ENCODE measurements around the gene CCDC73.
"Not testable (repeated sequence)": the region's sequence is repeated elsewhere in the genome, so short reads cannot be mapped to it uniquely, and the experiment has no call there.

Gene CCDC73

GRCh38 chr11:32821917-32822560 lies 27.6 kb upstream of the CCDC73 start:
- no peak overlapping the region for H3K27ac Mint-ChIP-seq

GRCh38 chr11:32821517-32821916 lies 27.1 kb upstream of the CCDC73 start:
- ATAC-seq (peak; percentile 68), DNase-seq (ENCODE audit: low spot score in 2 of 2) (no peak)
- no peak overlapping the region for H3K27ac Mint-ChIP-seq
- H3K4me1 Mint-ChIP-seq, result peaks cover 8% of the 10 kb centered on the region
- no peaks in the 10 kb centered on the region for H3K36me3 Mint-ChIP-seq
- H3K9me3 Mint-ChIP-seq, result no peaks in the 10 kb centered on the region
- H3K4me3 Mint-ChIP-seq, result no peak overlapping the region

More at GRCh38 chr11:32821917-32822560, 27.6 kb upstream of the CCDC73 start:
- Mint-ChIP-seq H3K4me3 (no peak overlapping the region), H3K36me3 (no peaks in the 10 kb centered on the region), H3K4me1 (peaks cover 8% of the 10 kb centered on the region), H3K9me3 (no peaks in the 10 kb centered on the region)
- DNase-seq (ENCODE audit: low spot score in 2 of 2) (no peak), ATAC-seq (no peak)

- Mint-ChIP-seq H3K4me1 (peaks cover 8% of the 10 kb centered on the region), H3K27ac (no peak overlapping the region), H3K4me3 (no peak overlapping the region), H3K9me3 (no peaks in the 10 kb centered on the region), H3K36me3 (no peaks in the 10 kb centered on the region)
- ATAC-seq (no peak), DNase-seq (ENCODE audit: low spot score in 2 of 2) (no peak)
Observed at GRCh38 chr11:32820497-32820896, 26.0 kb upstream of the CCDC73 start.

- ATAC-seq, result no peak
- peaks cover 8% of the 10 kb centered on the region for H3K4me1 Mint-ChIP-seq
- H3K4me3 Mint-ChIP-seq, result no peak overlapping the region
Observed at GRCh38 chr11:32819187-32819586, 24.7 kb upstream of the CCDC73 start.

GRCh38 chr11:32817852-32818183 lies 23.4 kb upstream of the CCDC73 start:
- Mint-ChIP-seq H3K36me3 (no peaks in the 10 kb centered on the region), H3K27ac (no peak overlapping the region), H3K9me3 (no peaks in the 10 kb centered on the region), H3K4me1 (peaks cover 8% of the 10 kb centered on the region), H3K4me3 (no peak overlapping the region)
- no peak for ATAC-seq
- DNase-seq (ENCODE audit: low spot score in 2 of 2), result no peak

More at GRCh38 chr11:32819187-32819586, 24.7 kb upstream of the CCDC73 start:
- Mint-ChIP-seq H3K36me3 (no peaks in the 10 kb centered on the region), H3K27ac (no peak overlapping the region), H3K9me3 (no peaks in the 10 kb centered on the region)
- DNase-seq (ENCODE audit: low spot score in 2 of 2), result no peak

GRCh38 chr11:32817181-32817851 lies 22.9 kb upstream of the CCDC73 start:
- peaks cover 8% of the 10 kb centered on the region for H3K4me1 Mint-ChIP-seq
- ATAC-seq (peak; percentile 86), DNase-seq (ENCODE audit: low spot score in 2 of 2) (no peak)
- no peaks in the 10 kb centered on the region for H3K36me3 Mint-ChIP-seq
- H3K4me3 Mint-ChIP-seq, result no peak overlapping the region
- no peak overlapping the region for H3K27ac Mint-ChIP-seq
- H3K9me3 Mint-ChIP-seq, result no peaks in the 10 kb centered on the region

GRCh38 chr11:32809313-32809712 lies 14.9 kb upstream of the CCDC73 start:
- H3K4me1 Mint-ChIP-seq, result no peaks in the 10 kb centered on the region
- no peaks in the 10 kb centered on the region for H3K9me3 Mint-ChIP-seq
- H3K4me3 Mint-ChIP-seq, result no peak overlapping the region
- DNase-seq (ENCODE audit: low spot score in 2 of 2) (peak; percentile 25 to 63), ATAC-seq (peak; percentile 85)
- no peaks in the 10 kb centered on the region for H3K36me3 Mint-ChIP-seq
- H3K27ac Mint-ChIP-seq, result no peak overlapping the region

- H3K4me3 Mint-ChIP-seq, result no peak overlapping the region
- peak; percentile 35 for ATAC-seq
- H3K36me3 Mint-ChIP-seq, result no peaks in the 10 kb centered on the region
- no peak overlapping the region for H3K27ac Mint-ChIP-seq
- no peak for DNase-seq (ENCODE audit: low spot score in 2 of 2)
- H3K9me3 Mint-ChIP-seq, result no peaks in the 10 kb centered on the region
- H3K4me1 Mint-ChIP-seq, result no peaks in the 10 kb centered on the region
Observed at GRCh38 chr11:32796425-32796824, 2.0 kb upstream of the CCDC73 start.

- Mint-ChIP-seq H3K27ac (no peak overlapping the region), H3K4me3 (no peak overlapping the region), H3K9me3 (no peaks in the 10 kb centered on the region), H3K4me1 (no peaks in the 10 kb centered on the region), H3K36me3 (no peaks in the 10 kb centered on the region)
- ATAC-seq, result peak; percentile 77
- peak; percentile 43 to 77 for DNase-seq (ENCODE audit: low spot score in 2 of 2)
Observed at GRCh38 chr11:32792948-32793475, 1.4 kb downstream of the CCDC73 start.

GRCh38 chr11:32792111-32792947 lies 2.1 kb downstream of the CCDC73 start:
- ATAC-seq, result peak; percentile 55
- H3K27ac Mint-ChIP-seq, result no peak overlapping the region
- no peaks in the 10 kb centered on the region for H3K4me1 Mint-ChIP-seq
- no peaks in the 10 kb centered on the region for H3K36me3 Mint-ChIP-seq
- no peak for DNase-seq (ENCODE audit: low spot score in 2 of 2)
- no peak overlapping the region for H3K4me3 Mint-ChIP-seq
- no peaks in the 10 kb centered on the region for H3K9me3 Mint-ChIP-seq

- H3K4me3 Mint-ChIP-seq, result no peak overlapping the region
- H3K4me1 Mint-ChIP-seq, result no peaks in the 10 kb centered on the region
- DNase-seq (ENCODE audit: low spot score in 2 of 2), result no peak
- H3K27ac Mint-ChIP-seq, result no peak overlapping the region
- H3K36me3 Mint-ChIP-seq, result no peaks in the 10 kb centered on the region
- ATAC-seq, result no peak
- H3K9me3 Mint-ChIP-seq, result no peaks in the 10 kb centered on the region
Observed at GRCh38 chr11:32790916-32791315, 3.5 kb downstream of the CCDC73 start.

- Mint-ChIP-seq H3K36me3 (no peaks in the 10 kb centered on the region), H3K9me3 (no peaks in the 10 kb centered on the region), H3K4me3 (no peak overlapping the region), H3K27ac (no peak overlapping the region), H3K4me1 (no peaks in the 10 kb centered on the region)
- ATAC-seq (no peak), DNase-seq (ENCODE audit: low spot score in 2 of 2) (no peak)
Observed at GRCh38 chr11:32786811-32787210, 7.7 kb downstream of the CCDC73 start.

GRCh38 chr11:32785262-32785661 lies 9.2 kb downstream of the CCDC73 start:
- no peak overlapping the region for H3K4me3 Mint-ChIP-seq
- H3K4me1 Mint-ChIP-seq, result no peaks in the 10 kb centered on the region
- no peak overlapping the region for H3K27ac Mint-ChIP-seq
- DNase-seq (ENCODE audit: low spot score in 2 of 2), result no peak
- no peaks in the 10 kb centered on the region for H3K9me3 Mint-ChIP-seq
- H3K36me3 Mint-ChIP-seq, result no peaks in the 10 kb centered on the region
- no peak for ATAC-seq

- Mint-ChIP-seq H3K4me3 (no peak overlapping the region), H3K36me3 (no peaks in the 10 kb centered on the region), H3K9me3 (no peaks in the 10 kb centered on the region), H3K4me1 (no peaks in the 10 kb centered on the region), H3K27ac (no peak overlapping the region)
- no peak for DNase-seq (ENCODE audit: low spot score in 2 of 2)
- ATAC-seq, result no peak
Observed at GRCh38 chr11:32781721-32782120, 12.7 kb downstream of the CCDC73 start.

GRCh38 chr11:32780839-32781238 lies 13.6 kb downstream of the CCDC73 start:
- H3K36me3 Mint-ChIP-seq; H3K4me1 Mint-ChIP-seq; ATAC-seq; DNase-seq (ENCODE audit: low spot score in 2 of 2); H3K9me3 Mint-ChIP-seq; H3K27ac Mint-ChIP-seq; H3K4me3 Mint-ChIP-seq: not testable (repeated sequence)

Measured in stimulated activated effector memory CD8-positive, alpha-beta T cell treated with anti-CD3 and anti-CD28 coated beads, Interleukin-12 subunit alpha, Interleukin-12 subunit beta, amount 100 ng/mL, for 72 hours (primary cell).